Measurements from ENCODE around the gene CEMIP2.

- TF ChIP-seq POLR2A (IDR thresholded peaks at IDR 0.05) = no peak
- TF ChIP-seq, protein P1, sequence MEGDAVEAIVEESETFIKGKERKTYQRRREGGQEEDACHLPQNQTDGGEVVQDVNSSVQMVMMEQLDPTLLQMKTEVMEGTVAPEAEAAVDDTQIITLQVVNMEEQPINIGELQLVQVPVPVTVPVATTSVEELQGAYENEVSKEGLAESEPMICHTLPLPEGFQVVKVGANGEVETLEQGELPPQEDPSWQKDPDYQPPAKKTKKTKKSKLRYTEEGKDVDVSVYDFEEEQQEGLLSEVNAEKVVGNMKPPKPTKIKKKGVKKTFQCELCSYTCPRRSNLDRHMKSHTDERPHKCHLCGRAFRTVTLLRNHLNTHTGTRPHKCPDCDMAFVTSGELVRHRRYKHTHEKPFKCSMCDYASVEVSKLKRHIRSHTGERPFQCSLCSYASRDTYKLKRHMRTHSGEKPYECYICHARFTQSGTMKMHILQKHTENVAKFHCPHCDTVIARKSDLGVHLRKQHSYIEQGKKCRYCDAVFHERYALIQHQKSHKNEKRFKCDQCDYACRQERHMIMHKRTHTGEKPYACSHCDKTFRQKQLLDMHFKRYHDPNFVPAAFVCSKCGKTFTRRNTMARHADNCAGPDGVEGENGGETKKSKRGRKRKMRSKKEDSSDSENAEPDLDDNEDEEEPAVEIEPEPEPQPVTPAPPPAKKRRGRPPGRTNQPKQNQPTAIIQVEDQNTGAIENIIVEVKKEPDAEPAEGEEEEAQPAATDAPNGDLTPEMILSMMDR (IDR thresholded peaks at IDR 0.05) = no peak
Observed at GRCh38 chr9:71690063-71690688, 78.1 kb downstream of the CEMIP2 start.
